K562 (cell line): ENCODE measurements around the gene FAR2.

Experiments
- E2F5 ChIP-seq: sonication (generic); formaldehyde crosslinking; IDR thresholded peaks from 2 replicates; pipeline ENCODE4 v1.8.0; 2022; ENCODE audit warnings: mild to moderate bottlenecking, missing genetic modification reagents
- THRA ChIP-seq: fragments of 450-650 bp; IDR thresholded peaks from 2 replicates; pipeline ENCODE4 v1.6.1; 2017; ENCODE audit warnings: mild to moderate bottlenecking, moderate library complexity
- ZBTB49 ChIP-seq: sonication (generic); formaldehyde crosslinking; IDR thresholded peaks from 2 replicates; pipeline ENCODE4 v1.8.0; 2022; ENCODE audit warnings: missing genetic modification reagents, mild to moderate bottlenecking, borderline replicate concordance

- no peak for TF ChIP-seq E2F5 (CRISPR knock-in tag)
- no peak for TF ChIP-seq THRA
- TF ChIP-seq ZBTB49 (CRISPR knock-in tag) = no peak
Observed at GRCh38 chr12:29316752-29317151, 167.7 kb downstream of the FAR2 start.
